A673 (cell line): Measurements from ENCODE around the gene SFXN1.

ENCODE experiments used
- EZH2 ChIP-seq: fragments of 200-600 bp; sonication (generic); IDR thresholded peaks from 2 replicates; pipeline ENCODE4 v1.6.1; 2017; ENCODE audit warnings: borderline replicate concordance, low read depth, mild to moderate bottlenecking, mixed read lengths, antibody characterized with exemption, low read length; ENCODE audit not compliant: poor library complexity, severe bottlenecking
- TF ChIP-seq, protein P1 (sequence below): fragments of 300-800, 200-600 bp; sonication (generic); conservative IDR thresholded peaks from 2 replicates; pipeline ENCODE4 v1.5.1; 2017; ENCODE audit warnings: low read depth, mild to moderate bottlenecking, antibody characterized with exemption, low read length, moderate library complexity, mixed read lengths

DNA sequence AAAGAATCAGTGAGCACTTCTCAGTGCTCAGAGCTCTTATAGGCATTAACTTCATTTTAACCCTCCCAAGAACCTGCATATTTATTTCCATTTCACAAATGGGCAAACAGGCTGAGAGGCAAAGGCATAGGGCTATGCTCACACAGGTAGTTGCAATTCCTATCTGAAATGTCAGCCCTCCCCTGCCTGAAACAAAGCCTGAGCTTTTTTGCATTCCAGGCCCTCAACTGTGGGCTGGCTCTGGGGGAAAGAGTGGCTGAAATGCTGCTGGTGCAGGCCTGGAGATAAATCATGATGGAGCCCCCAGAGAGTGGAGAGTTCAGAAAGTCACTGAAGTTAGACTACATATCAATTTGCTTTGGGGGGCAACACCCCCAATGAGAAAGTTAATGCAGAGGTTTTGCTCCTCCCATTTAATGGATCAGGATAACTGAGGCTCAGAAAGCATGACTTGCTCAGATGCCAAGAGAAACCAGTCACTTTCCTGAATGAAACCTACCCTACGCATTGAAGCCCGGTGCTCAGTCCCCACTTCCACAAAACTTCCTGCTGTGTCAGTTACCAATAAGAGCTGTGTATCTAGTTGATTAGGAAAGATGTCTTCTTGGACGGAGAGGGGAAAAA is 40.0 kb upstream of the SFXN1 start:
- TF ChIP-seq, protein P1, sequence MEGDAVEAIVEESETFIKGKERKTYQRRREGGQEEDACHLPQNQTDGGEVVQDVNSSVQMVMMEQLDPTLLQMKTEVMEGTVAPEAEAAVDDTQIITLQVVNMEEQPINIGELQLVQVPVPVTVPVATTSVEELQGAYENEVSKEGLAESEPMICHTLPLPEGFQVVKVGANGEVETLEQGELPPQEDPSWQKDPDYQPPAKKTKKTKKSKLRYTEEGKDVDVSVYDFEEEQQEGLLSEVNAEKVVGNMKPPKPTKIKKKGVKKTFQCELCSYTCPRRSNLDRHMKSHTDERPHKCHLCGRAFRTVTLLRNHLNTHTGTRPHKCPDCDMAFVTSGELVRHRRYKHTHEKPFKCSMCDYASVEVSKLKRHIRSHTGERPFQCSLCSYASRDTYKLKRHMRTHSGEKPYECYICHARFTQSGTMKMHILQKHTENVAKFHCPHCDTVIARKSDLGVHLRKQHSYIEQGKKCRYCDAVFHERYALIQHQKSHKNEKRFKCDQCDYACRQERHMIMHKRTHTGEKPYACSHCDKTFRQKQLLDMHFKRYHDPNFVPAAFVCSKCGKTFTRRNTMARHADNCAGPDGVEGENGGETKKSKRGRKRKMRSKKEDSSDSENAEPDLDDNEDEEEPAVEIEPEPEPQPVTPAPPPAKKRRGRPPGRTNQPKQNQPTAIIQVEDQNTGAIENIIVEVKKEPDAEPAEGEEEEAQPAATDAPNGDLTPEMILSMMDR = no peak
- TF ChIP-seq EZH2 = no peak
